HL-60/S4 (cell line): Measurements from ENCODE around the gene PRODH2.

ENCODE experiments used
- in situ Hi-C: fragments of 300-500 bp; cut with MboI; formaldehyde crosslinking; loops from 2 replicates; pipeline ENCODE4 v1.14.3; 2022; ENCODE audit warnings: low sequenced_read_pairs

Gene PRODH2

GRCh38 chr19:35812220-35813042 is at the start of gene PRODH2:
PRODH2 (minus strand) TSS chr19:35812845; CDS start chr19:35812805, 40 bp downstream.
- in situ Hi-C loops, result no loop called here

GRCh38 chr19:35861640-35862160 is 49.1 kb upstream of the PRODH2 start:
- in situ Hi-C loops, result no loop called here

- in situ Hi-C loops, result no loop called here
Observed at GRCh38 chr19:35860818-35861639, 48.4 kb upstream of the PRODH2 start.

GRCh38 chr19:35860436-35860817 is 47.8 kb upstream of the PRODH2 start:
- in situ Hi-C loops, result no loop called here

- in situ Hi-C loops, result no loop called here
Observed at GRCh38 chr19:35859414-35859813, 46.8 kb upstream of the PRODH2 start.

- in situ Hi-C loops, result no loop called here
Observed at GRCh38 chr19:35858311-35858710, 45.7 kb upstream of the PRODH2 start.

- in situ Hi-C loops, result no loop called here
Observed at GRCh38 chr19:35856546-35857149, 44.0 kb upstream of the PRODH2 start, which contains the start of gene KIRREL2. KIRREL2 (plus strand) TSS chr19:35856911; CDS start chr19:35857120, 209 bp downstream.

- in situ Hi-C loops, result no loop called here
Observed at GRCh38 chr19:35853038-35853756, 40.6 kb upstream of the PRODH2 start.

- in situ Hi-C loops, result no loop called here
Observed at GRCh38 chr19:35852029-35852780, 39.6 kb upstream of the PRODH2 start, which contains the start of gene NPHS1. NPHS1 (minus strand) TSS chr19:35852504; CDS start chr19:35851837, 667 bp downstream.

- in situ Hi-C loops, result no loop called here
Observed at GRCh38 chr19:35851213-35852028, 38.8 kb upstream of the PRODH2 start.

GRCh38 chr19:35848919-35849505 is 36.4 kb upstream of the PRODH2 start:
- in situ Hi-C loops, result no loop called here

- in situ Hi-C loops, result no loop called here
Observed at GRCh38 chr19:35848486-35848885, 35.8 kb upstream of the PRODH2 start.

GRCh38 chr19:35847911-35848310 is 35.3 kb upstream of the PRODH2 start:
- in situ Hi-C loops, result no loop called here

- in situ Hi-C loops, result no loop called here
Observed at GRCh38 chr19:35846038-35846668, 33.5 kb upstream of the PRODH2 start.

- in situ Hi-C loops, result no loop called here
Observed at GRCh38 chr19:35845215-35846037, 32.8 kb upstream of the PRODH2 start.

- in situ Hi-C loops, result no loop called here
Observed at GRCh38 chr19:35844482-35845214, 32.0 kb upstream of the PRODH2 start.
